Measurements from ENCODE around the gene PELO.

The PELO gene

GRCh38 chr5:52786949-52787599, 642 bp upstream of the PELO start:
- Histone ChIP-seq H4K20me1 (ENCODE audit: low read depth, low read length) (no peaks in the 10 kb centered on the region), H3K27me3 (ENCODE audit: low read length) (no peaks in the 10 kb centered on the region), H3F3A (ENCODE audit: insufficient read depth) (no peaks in the 10 kb centered on the region), H3K9ac (ENCODE audit: low read length) (no peak overlapping the region), H3K4me2 (ENCODE audit: low read depth, low read length, poor library complexity, severe bottlenecking) (peak overlapping the region; percentile 18), H3K9me2 (replicated peaks; ENCODE audit: insufficient read depth, low read length) (no peaks in the 10 kb centered on the region), H3K27ac (ENCODE audit: low read depth, low read length) (no peak overlapping the region), H3K36me3 (ENCODE audit: low read length) (no peaks in the 10 kb centered on the region), H2AFZ (ENCODE audit: low read depth, low read length, severe bottlenecking) (no peak overlapping the region), H3K9me3 (ENCODE audit: insufficient read depth, low read length) (no peaks in the 10 kb centered on the region), H3K4me3 (ENCODE audit: insufficient read depth, low read length, poor library complexity, severe bottlenecking) (no peak overlapping the region), H3K79me2 (ENCODE audit: insufficient read depth, low read length) (no peaks in the 10 kb centered on the region)
- TF ChIP-seq EZH2phosphoT487 (conservative IDR thresholded peaks at IDR 0.05; ENCODE audit: low read length) (no peak), CTCF (IDR thresholded peaks at IDR 0.05; ENCODE audit: insufficient read depth, low read length, poor library complexity, severe bottlenecking) (peak; percentile 38)

GRCh38 chr5:52788505-52788821, 747 bp downstream of the PELO start:
- no peak overlapping the region for H2AFZ ChIP-seq (ENCODE audit: low read depth, low read length, severe bottlenecking)
- H3F3A ChIP-seq (ENCODE audit: insufficient read depth): no peaks in the 10 kb centered on the region
- H3K79me2 ChIP-seq (ENCODE audit: insufficient read depth, low read length): no peaks in the 10 kb centered on the region
- no peaks in the 10 kb centered on the region for H3K36me3 ChIP-seq (ENCODE audit: low read length)
- no peak overlapping the region for H3K9ac ChIP-seq (ENCODE audit: low read length)
- no peak overlapping the region for H3K27ac ChIP-seq (ENCODE audit: low read depth, low read length)
- H3K27me3 ChIP-seq (ENCODE audit: low read length): no peaks in the 10 kb centered on the region
- H3K4me2 ChIP-seq (ENCODE audit: low read depth, low read length, poor library complexity, severe bottlenecking): no peak overlapping the region
- H4K20me1 ChIP-seq (ENCODE audit: low read depth, low read length): no peaks in the 10 kb centered on the region
- no peak for TF ChIP-seq EZH2phosphoT487 (conservative IDR thresholded peaks at IDR 0.05; ENCODE audit: low read length)
- TF ChIP-seq CTCF (IDR thresholded peaks at IDR 0.05; ENCODE audit: insufficient read depth, low read length, poor library complexity, severe bottlenecking): no peak
- H3K9me3 ChIP-seq (ENCODE audit: insufficient read depth, low read length): no peaks in the 10 kb centered on the region
- no peak overlapping the region for H3K4me3 ChIP-seq (ENCODE audit: insufficient read depth, low read length, poor library complexity, severe bottlenecking)
- no peaks in the 10 kb centered on the region for H3K9me2 ChIP-seq (replicated peaks; ENCODE audit: insufficient read depth, low read length)

GRCh38 chr5:52789378-52789777, 1.7 kb downstream of the PELO start:
- no peaks in the 10 kb centered on the region for H3K79me2 ChIP-seq (ENCODE audit: insufficient read depth, low read length)
- no peak overlapping the region for H3K27ac ChIP-seq (ENCODE audit: low read depth, low read length)

More at GRCh38 chr5:52789378-52789777, 1.7 kb downstream of the PELO start:
- no peaks in the 10 kb centered on the region for H3F3A ChIP-seq (ENCODE audit: insufficient read depth)
- H3K36me3 ChIP-seq (ENCODE audit: low read length): no peaks in the 10 kb centered on the region
- no peaks in the 10 kb centered on the region for H3K9me2 ChIP-seq (replicated peaks; ENCODE audit: insufficient read depth, low read length)
- H4K20me1 ChIP-seq (ENCODE audit: low read depth, low read length): no peaks in the 10 kb centered on the region
- no peak overlapping the region for H3K4me2 ChIP-seq (ENCODE audit: low read depth, low read length, poor library complexity, severe bottlenecking)
- no peak overlapping the region for H2AFZ ChIP-seq (ENCODE audit: low read depth, low read length, severe bottlenecking)
- no peaks in the 10 kb centered on the region for H3K27me3 ChIP-seq (ENCODE audit: low read length)
- TF ChIP-seq EZH2phosphoT487 (conservative IDR thresholded peaks at IDR 0.05; ENCODE audit: low read length) (no peak), CTCF (IDR thresholded peaks at IDR 0.05; ENCODE audit: insufficient read depth, low read length, poor library complexity, severe bottlenecking) (no peak)
- no peak overlapping the region for H3K9ac ChIP-seq (ENCODE audit: low read length)
- H3K4me3 ChIP-seq (ENCODE audit: insufficient read depth, low read length, poor library complexity, severe bottlenecking): no peak overlapping the region
- no peaks in the 10 kb centered on the region for H3K9me3 ChIP-seq (ENCODE audit: insufficient read depth, low read length)
